ENCODE measurements around the gene TXNDC17. TPM values are rescaled to one million over a fixed set of nuclear protein-coding genes. Genes with fewer than 3 reads are reported as not detected.

TXNDC17 gene
- total and polyA plus RNA-seq, 2 of the 13 experiments (the other 11 are each of a cell fraction or from before 2014, with no cell fraction given) = 188 to 266 TPM

DNA sequence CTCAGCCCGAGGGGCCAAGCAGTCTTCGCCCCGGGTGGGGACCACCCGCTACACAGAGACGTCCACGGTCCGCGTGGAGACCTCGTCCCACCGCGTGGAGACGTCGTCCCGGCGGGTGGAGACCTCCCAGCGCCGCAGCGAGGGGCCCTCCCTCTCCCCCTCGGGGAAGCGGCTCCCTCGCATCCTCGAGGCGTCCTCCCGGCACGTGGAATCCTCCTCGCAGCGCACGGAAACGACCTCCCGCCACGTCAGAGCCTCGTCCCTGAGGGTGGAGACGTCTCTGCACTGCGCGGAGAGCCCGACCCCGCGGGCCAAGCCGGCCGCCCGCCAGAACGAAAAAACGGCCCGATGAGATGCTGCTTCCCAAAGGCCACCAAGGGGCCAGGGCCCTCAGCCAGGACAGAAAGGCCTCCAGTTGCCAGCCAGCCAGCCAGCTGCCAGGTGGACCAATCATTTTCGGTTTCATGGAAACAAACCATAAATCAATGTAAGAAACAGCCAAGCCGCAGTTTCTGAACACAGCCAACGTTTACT is 11.1 kb downstream of the TXNDC17 start (continued):
- TF ChIP-seq GMEB1 (CRISPR knock-in tag; IDR thresholded peaks at IDR 0.05; ENCODE audit: borderline replicate concordance) (0 out of 2 replicates have a peak, but pooled peaks have one; percentile 14), ZNF256 (CRISPR knock-in tag; conservative IDR thresholded peaks at IDR 0.05) (peak; percentile 96), ZNF772 (CRISPR knock-in tag; IDR thresholded peaks at IDR 0.05) (peak; percentile 99), KDM4B (CRISPR knock-in tag; IDR thresholded peaks at IDR 0.05) (no peak; the same call in 1 of the 2 replicates), ZNF282 (IDR thresholded peaks at IDR 0.05; ENCODE audit: partially characterized antibody) (no peak), ATF2 (CRISPR knock-in tag; IDR thresholded peaks at IDR 0.05) (0 out of 2 replicates have a peak, but pooled peaks have one; percentile 10), ZFY (CRISPR knock-in tag; IDR thresholded peaks at IDR 0.05) (peak; percentile 91), NFYB (CRISPR knock-in tag; IDR thresholded peaks at IDR 0.05) (no peak; the same call in 1 of the 2 replicates), ZNF781 (CRISPR knock-in tag; IDR thresholded peaks at IDR 0.05; ENCODE audit: borderline replicate concordance, not compliant biosample characterization) (peak; percentile 100), GATAD2A (CRISPR knock-in tag; IDR thresholded peaks at IDR 0.05) (peak; percentile 7; the same call in 1 of the 2 replicates), CEBPB (IDR thresholded peaks at IDR 0.05; ENCODE audit: borderline replicate concordance, low read depth, low read length) (no peak), MXD3 (CRISPR knock-in tag; IDR thresholded peaks at IDR 0.05) (peak; percentile 99), ZNF607 (CRISPR knock-in tag; IDR thresholded peaks at IDR 0.05; ENCODE audit: borderline replicate concordance) (peak; percentile 99), ZSCAN21 (CRISPR knock-in tag; IDR thresholded peaks at IDR 0.05; ENCODE audit: borderline replicate concordance) (peak; percentile 93), SMYD3 (CRISPR knock-in tag; IDR thresholded peaks at IDR 0.05) (peak; percentile 98; the same call in 1 of the 2 replicates), ZNF713 (CRISPR knock-in tag; IDR thresholded peaks at IDR 0.05) (no peak), ZNF776 (CRISPR knock-in tag; IDR thresholded peaks at IDR 0.05) (peak; percentile 100), CHD4 (IDR thresholded peaks at IDR 0.05; ENCODE audit: borderline replicate concordance, low read length) (no peak), TFDP2 (CRISPR knock-in tag; IDR thresholded peaks at IDR 0.05) (peak; percentile 93)
- TF ChIP-seq, protein P1, sequence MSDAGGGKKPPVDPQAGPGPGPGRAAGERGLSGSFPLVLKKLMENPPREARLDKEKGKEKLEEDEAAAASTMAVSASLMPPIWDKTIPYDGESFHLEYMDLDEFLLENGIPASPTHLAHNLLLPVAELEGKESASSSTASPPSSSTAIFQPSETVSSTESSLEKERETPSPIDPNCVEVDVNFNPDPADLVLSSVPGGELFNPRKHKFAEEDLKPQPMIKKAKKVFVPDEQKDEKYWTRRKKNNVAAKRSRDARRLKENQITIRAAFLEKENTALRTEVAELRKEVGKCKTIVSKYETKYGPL (CRISPR knock-in tag; IDR thresholded peaks at IDR 0.05) = peak; percentile 80; the same call in 1 of the 2 replicates
- TF ChIP-seq, protein P2, sequence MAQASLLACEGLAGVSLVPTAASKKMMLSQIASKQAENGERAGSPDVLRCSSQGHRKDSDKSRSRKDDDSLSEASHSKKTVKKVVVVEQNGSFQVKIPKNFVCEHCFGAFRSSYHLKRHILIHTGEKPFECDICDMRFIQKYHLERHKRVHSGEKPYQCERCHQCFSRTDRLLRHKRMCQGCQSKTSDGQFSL (CRISPR knock-in tag; IDR thresholded peaks at IDR 0.05) = peak; percentile 76

Measured in HepG2 (cell line).